ENCODE measurements around the gene PRRX1.

Gene PRRX1

GRCh38 chr1:170742600-170742999 is 78.7 kb downstream of the PRRX1 start:
- TF ChIP-seq CTCF (conservative IDR thresholded peaks at IDR 0.05; ENCODE audit: low read depth, low read length) = no peak
- no peak overlapping the region for H3K4me3 ChIP-seq (ENCODE audit: low read depth, low read length)
- DNase-seq (ENCODE audit: low read depth) = no peak

- no peak for TF ChIP-seq CTCF (conservative IDR thresholded peaks at IDR 0.05; ENCODE audit: low read depth, low read length)
- H3K4me3 ChIP-seq (ENCODE audit: low read depth, low read length) = no peak overlapping the region
- no peak for DNase-seq (ENCODE audit: low read depth)
Observed at GRCh38 chr1:170743083-170743482, 79.2 kb downstream of the PRRX1 start.

GRCh38 chr1:170749549-170749948 is 85.6 kb downstream of the PRRX1 start:
- TF ChIP-seq CTCF (conservative IDR thresholded peaks at IDR 0.05; ENCODE audit: low read depth, low read length) = no peak
- peak; percentile 13 for DNase-seq (ENCODE audit: low read depth)
- no peak overlapping the region for H3K4me3 ChIP-seq (ENCODE audit: low read depth, low read length)

- no peak for DNase-seq (ENCODE audit: low read depth)
- no peak for TF ChIP-seq CTCF (conservative IDR thresholded peaks at IDR 0.05; ENCODE audit: low read depth, low read length)
- no peak overlapping the region for H3K4me3 ChIP-seq (ENCODE audit: low read depth, low read length)
Observed at GRCh38 chr1:170749959-170750358, 86.0 kb downstream of the PRRX1 start.

GRCh38 chr1:170755795-170756194 is 91.9 kb downstream of the PRRX1 start:
- no peak overlapping the region for H3K4me3 ChIP-seq (ENCODE audit: low read depth, low read length)
- no peak for DNase-seq (ENCODE audit: low read depth)
- no peak for TF ChIP-seq CTCF (conservative IDR thresholded peaks at IDR 0.05; ENCODE audit: low read depth, low read length)

- no peak for TF ChIP-seq CTCF (conservative IDR thresholded peaks at IDR 0.05; ENCODE audit: low read depth, low read length)
Observed at GRCh38 chr1:170758992-170759391, 95.1 kb downstream of the PRRX1 start.

GRCh38 chr1:170765279-170765678 is 101.3 kb downstream of the PRRX1 start:
- H3K4me3 ChIP-seq (ENCODE audit: low read depth, low read length) = no peak overlapping the region
- TF ChIP-seq CTCF (conservative IDR thresholded peaks at IDR 0.05; ENCODE audit: low read depth, low read length) = no peak
- no peak for DNase-seq (ENCODE audit: low read depth)

More at GRCh38 chr1:170758992-170759391, 95.1 kb downstream of the PRRX1 start:
- H3K4me3 ChIP-seq (ENCODE audit: low read depth, low read length) = no peak overlapping the region
- DNase-seq (ENCODE audit: low read depth) = no peak
